Esophagus squamous epithelium (tissue), 4 donors: ENCODE results near the gene CLTRN.

Experiments used
- CTCF ChIP-seq, 6 experiments: fragments of 450-650 bp in 4 of 6; fragments of 200-600 bp in 2 of 6; sonication (generic) in 2 of 6; IDR thresholded peaks; one replicate each; pipeline ENCODE4 v1.5.1; 2016 to 2019; ENCODE audit warnings: antibody characterized with exemption in 6 of 6, mild to moderate bottlenecking in 4 of 6, moderate library complexity in 4 of 6
- POLR2A ChIP-seq, 4 donors: fragments of 450-650 bp; IDR thresholded peaks; one replicate each; pipeline ENCODE4 v1.6.1; 2017; ENCODE audit warnings: antibody characterized with exemption in 4 of 4, mild to moderate bottlenecking in 4 of 4, moderate library complexity in 3 of 4

GRCh38 chrX:15694941-15695451 lies 30.4 kb upstream of the CLTRN start:
- TF ChIP-seq CTCF (IDR thresholded peaks at IDR 0.05) (no peak), POLR2A (IDR thresholded peaks at IDR 0.05) (no peak)
